ENCODE data around the gene PSMA6. TPM values are rescaled to one million over a fixed set of nuclear protein-coding genes. Genes with fewer than 3 reads are reported as not detected.

The PSMA6 gene
- polyA plus RNA-seq, 1 experiment = 300 TPM

GRCh38 chr14:35341751-35342488 is 49.7 kb downstream of the PSMA6 start:
- no peaks in the 10 kb centered on the region for H3K27me3 ChIP-seq (ENCODE audit: control insufficient read depth, insufficient read depth, low read length)
- H3K9me3 ChIP-seq (ENCODE audit: control insufficient read depth, insufficient read depth, low read length) = no peaks in the 10 kb centered on the region
- peak overlapping the region; percentile 47 for H3K27ac ChIP-seq (ENCODE audit: low read depth, low read length)
- peak; percentile 51 for DNase-seq (ENCODE audit: low read depth, low spot score)
- no peak overlapping the region for H3K4me3 ChIP-seq (ENCODE audit: low read depth, low read length)
- ChIA-PET POLR2A (interaction anchor here (0.8 to 1.5 kb wide), 7 partner anchors 10 to 62 kb away, joined by 3 to 9 read pairs (median 4); partner anchors contain the start of genes NFKBIA and PSMA6), CTCF (interaction anchor here (0.9 to 1.3 kb wide), 3 partner anchors 73 to 188 kb away, joined by 3 to 4 read pairs (median 3); no protein-coding TSS in a partner anchor)
- TF ChIP-seq CTCF (IDR thresholded peaks at IDR 0.05; ENCODE audit: low read depth, low read length) = no peak

DNA sequence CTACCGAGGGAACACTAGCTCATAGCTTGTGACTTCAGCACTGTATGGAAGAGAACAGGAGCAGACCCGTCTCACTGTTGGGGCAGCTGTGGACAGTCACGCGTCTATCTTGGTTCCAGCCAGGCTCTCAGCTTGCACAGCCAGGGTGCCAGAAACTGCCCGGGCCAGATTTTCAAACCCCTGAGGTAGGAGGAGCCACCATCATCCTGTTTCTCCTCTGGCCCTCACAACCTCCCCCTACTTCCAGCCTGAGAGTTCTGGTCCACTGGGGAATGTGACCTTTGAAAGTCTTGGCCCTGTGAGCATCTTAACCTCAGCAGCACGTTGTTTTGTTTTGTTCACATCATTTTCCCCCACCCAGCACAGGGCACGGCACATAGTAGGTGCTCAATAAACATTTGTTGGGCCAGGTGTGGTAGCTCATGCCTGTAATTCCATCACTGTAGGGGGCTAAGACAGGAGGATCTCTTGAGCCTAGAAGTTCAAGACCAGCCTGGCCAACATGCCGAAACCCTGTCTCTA is 50.4 kb downstream of the PSMA6 start:
- ChIA-PET POLR2A (interaction anchor here (1.5 kb wide), 1 partner anchor 62 kb away, joined by 9 read pairs; the partner anchor contains the start of gene NFKBIA), CTCF (interaction anchor here (1.3 kb wide), 1 partner anchor 128 kb away, joined by 4 read pairs; no protein-coding TSS in a partner anchor)
- Histone ChIP-seq H3K9me3 (ENCODE audit: control insufficient read depth, insufficient read depth, low read length) (no peaks in the 10 kb centered on the region), H3K4me3 (ENCODE audit: low read depth, low read length) (no peak overlapping the region), H3K27ac (ENCODE audit: low read depth, low read length) (no peak overlapping the region), H3K27me3 (ENCODE audit: control insufficient read depth, insufficient read depth, low read length) (no peaks in the 10 kb centered on the region)
- TF ChIP-seq CTCF (IDR thresholded peaks at IDR 0.05; ENCODE audit: low read depth, low read length) = no peak
- DNase-seq (ENCODE audit: low read depth, low spot score) = no peak

DNA sequence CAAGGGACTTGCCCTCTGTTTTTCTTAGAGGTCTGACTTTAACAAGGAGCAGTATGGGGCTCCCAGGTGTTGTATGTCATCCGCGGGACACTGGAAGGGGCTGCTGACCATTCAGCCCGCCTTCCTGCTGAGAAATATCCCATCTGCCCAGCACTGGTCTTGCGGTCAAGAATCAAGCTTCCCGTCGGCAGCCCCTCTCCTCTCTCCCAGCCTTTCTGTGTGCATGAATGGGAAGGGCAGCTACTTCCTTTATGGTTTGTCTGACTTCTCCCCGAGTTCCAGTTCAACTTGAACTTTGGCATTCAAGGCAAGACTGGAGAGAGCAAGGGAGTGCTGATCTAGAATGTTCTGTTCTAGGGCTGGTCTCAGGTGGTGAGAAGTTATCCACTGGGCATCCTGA is 51.5 kb downstream of the PSMA6 start:
- H3K9me3 ChIP-seq (ENCODE audit: control insufficient read depth, insufficient read depth, low read length) = no peaks in the 10 kb centered on the region
- ChIA-PET CTCF (no interaction called here), POLR2A (no interaction called here)
- no peaks in the 10 kb centered on the region for H3K27me3 ChIP-seq (ENCODE audit: control insufficient read depth, insufficient read depth, low read length)
- H3K27ac ChIP-seq (ENCODE audit: low read depth, low read length) = no peak overlapping the region
- no peak overlapping the region for H3K4me3 ChIP-seq (ENCODE audit: low read depth, low read length)
- no peak for TF ChIP-seq CTCF (IDR thresholded peaks at IDR 0.05; ENCODE audit: low read depth, low read length)
- no peak for DNase-seq (ENCODE audit: low read depth, low spot score)

DNA sequence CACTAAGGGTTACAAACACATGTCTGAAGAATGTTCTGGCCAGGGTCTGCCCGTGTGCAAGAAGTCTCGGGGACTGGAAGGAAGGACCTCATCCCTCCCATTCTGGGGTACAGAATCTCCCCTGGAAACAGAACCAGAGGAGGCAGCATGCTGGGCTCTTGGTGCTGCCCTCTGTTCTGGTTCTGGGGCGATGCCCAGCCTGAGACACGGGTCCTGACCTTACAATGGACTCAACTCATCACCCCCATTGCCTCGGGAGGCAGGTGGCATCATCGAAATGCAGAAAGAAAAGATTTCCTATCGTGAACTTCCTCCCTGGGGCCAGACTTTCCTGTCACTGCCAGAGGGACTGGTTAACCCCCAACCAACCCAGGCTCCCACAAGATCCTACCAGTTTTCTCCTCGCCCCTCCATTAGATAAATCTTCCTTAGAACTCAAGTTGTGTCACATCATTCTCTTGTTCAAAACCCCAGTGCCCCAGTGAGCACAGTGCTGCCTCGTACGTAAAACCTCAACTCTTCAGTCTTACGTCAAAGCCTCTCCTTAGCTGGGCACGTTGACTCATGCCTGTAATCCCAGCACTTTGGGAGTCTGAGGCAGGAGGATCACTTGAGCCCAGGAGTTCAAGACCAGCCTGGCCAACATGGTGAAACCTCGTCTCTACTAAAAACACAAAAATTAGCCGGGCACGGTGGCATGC is 52.1 kb downstream of the PSMA6 start:
- POLR2A ChIA-PET = no interaction called here
- CTCF ChIA-PET = no interaction called here
- Histone ChIP-seq H3K27me3 (ENCODE audit: control insufficient read depth, insufficient read depth, low read length) (no peaks in the 10 kb centered on the region), H3K27ac (ENCODE audit: low read depth, low read length) (no peak overlapping the region), H3K4me3 (ENCODE audit: low read depth, low read length) (no peak overlapping the region), H3K9me3 (ENCODE audit: control insufficient read depth, insufficient read depth, low read length) (no peaks in the 10 kb centered on the region)
- no peak for TF ChIP-seq CTCF (IDR thresholded peaks at IDR 0.05; ENCODE audit: low read depth, low read length)
- no peak for DNase-seq (ENCODE audit: low read depth, low spot score)

Data from AG04450 (cell line).